HK-2 (cell line): ENCODE measurements around the gene PLPPR1.
A peak's percentile ranks its signal among the peaks of the same experiment; 100 is the strongest.
"Not testable (repeated sequence)": the region's sequence is repeated elsewhere in the genome, so short reads cannot be mapped to it uniquely, and the experiment has no call there.

Experiments used
- DNase-seq: peaks from one replicate; pipeline ENCODE4 v3.0.0-alpha.2; 2018; ENCODE audit not compliant: unreplicated experiment

Gene PLPPR1

DNA sequence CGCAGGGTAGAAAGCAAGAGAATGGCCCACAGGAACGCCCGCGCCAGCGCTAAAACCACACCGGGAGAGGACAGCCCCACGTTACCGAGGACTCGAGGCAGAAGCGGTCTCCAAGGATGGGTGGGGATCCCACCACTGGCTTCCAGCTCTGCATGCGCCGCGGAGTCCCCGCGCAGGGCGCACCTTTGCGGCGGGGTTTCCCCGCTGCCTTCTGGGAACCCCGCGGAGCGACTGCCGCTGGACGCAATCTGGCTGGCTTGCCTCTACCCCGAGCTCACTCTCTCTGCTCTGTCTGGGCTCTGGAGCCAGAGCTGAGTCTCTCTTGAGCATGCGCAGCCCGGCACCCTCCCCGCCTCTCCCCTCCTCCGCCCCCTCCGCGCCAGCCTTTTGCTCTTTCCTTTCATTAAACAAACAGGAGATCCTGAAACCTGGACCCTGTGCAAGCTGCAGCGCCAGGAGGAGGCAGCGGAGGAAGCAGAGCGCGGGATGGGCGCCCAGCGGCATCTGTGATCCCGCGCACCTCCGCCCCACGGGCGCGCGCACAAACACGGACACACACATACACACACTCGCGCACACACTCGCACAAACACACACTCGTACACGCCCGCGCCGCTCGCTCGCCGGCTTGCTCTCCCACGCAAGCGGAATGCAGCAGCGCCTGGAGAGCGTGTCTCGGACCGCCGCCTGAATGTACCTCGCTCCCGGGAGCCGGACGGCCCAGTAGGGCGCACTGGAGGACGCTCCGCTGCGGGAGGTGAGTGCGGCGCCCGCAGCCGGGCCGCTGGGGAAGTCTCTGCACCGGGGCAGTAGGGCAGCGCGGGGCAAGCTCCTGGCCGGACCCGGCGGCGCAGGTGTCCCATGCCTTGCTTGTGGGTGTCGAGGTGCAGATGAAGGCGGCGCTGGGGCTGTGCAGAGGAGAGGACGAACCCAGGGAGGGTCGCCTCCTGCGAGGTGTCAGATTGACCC, at the start of gene PLPPR1:
Gene PLPPR1 (plus strand): TSS at position 382 of the 969 bp plus-strand sequence.
- DNase-seq = peak; percentile 45

DNA sequence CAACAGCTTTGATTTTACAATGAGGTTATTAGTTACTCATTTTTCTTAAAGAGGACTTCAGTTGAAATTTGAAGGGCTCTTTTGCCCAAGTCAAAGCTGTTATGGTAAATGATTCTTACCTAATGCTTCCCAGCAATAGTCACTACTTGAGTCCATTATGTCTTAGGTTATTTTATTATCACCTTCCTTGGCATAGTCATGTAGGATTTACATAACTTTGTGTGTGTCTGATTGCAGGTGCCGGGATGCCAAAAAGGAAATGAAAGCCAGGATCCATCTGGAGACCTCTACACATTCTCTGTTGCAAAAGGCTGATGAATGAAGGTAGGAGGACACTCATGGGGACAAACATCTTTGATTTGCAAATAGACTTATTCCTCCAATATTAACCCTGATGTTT, 38.8 kb upstream of the PLPPR1 start:
- DNase-seq = no peak

DNA sequence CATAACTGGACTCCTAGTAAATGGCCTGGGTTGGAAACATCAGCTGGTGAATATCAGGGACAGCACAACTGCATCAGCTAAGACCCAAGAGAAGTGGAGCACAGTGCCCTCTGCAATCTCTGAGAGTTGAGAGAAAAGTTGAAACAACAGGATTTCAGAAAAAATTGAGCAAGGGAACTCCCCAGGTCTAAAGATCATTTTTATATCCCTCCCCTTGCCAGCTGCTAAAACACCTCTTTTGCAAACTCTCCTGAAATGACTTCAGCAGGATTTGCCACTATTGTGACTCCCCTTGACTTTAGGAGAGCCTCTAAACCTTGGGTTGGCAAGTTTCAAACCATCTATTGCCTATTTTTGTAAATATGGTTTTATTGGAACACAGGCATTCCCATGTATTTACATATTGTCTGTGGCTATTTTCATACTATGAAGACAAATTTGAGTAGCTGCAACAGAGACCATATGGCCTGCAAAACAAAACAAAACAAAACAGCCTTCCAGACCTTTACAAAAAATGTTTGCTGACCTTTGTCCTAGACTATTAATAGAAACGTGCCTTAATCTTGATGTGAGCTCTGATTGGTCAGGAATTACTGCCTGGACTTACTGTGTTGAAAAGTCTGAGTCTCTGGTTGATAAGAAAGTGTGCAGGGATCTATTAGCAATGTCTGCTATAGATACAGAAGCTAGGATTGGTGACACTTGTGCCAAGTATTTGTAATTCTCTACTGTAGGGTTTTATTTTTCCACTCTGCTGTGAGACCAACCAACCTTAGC, 37.7 kb upstream of the PLPPR1 start:
- no peak for DNase-seq

DNA sequence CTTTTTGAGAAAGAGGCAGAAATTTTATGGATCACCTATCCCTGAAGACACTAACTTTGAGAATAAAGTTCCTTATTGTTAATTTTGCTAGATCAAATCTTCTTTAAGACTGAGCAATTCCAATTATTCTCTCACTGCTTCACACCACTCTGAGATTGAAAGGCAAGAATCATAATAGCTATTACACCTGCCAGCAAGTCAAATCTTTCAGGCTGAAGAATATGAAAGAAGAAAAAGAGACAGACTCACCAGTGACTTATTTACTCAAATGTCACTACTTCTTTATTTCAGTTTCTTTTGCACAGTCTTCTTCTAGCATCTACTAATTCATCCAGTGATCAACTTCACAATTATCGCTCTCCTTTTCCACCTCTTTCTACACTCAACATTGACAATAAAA, 35.9 kb upstream of the PLPPR1 start:
- DNase-seq = no peak

DNA sequence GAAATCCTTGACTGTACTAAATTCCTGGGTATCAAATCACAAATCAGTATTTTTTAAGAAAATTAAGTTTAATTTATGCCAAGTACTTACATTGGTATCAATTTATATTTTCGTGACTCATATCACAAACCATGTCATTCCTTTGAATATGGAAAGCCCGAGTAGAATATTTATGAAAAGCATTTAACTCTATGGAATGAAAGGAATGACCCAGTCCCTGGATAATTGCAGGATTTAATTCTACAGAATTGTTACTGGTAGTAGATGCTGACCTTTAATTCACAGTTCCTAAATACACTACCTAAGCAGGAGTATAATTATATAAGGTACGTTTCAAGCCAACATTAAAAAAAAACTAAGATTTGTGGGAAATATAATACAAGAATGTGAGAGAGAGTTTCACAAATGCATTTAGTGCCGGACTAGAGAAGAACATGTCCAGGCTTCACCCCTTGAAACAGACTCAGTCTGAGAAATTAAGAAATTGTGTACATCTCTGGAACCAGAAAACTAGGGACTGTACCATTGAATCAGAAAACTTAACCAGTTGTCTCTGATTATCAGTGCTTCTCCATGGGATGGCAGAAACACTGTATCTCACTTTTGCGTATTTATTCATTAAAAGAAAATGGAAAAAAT, 28.5 kb upstream of the PLPPR1 start:
- no peak for DNase-seq

DNA sequence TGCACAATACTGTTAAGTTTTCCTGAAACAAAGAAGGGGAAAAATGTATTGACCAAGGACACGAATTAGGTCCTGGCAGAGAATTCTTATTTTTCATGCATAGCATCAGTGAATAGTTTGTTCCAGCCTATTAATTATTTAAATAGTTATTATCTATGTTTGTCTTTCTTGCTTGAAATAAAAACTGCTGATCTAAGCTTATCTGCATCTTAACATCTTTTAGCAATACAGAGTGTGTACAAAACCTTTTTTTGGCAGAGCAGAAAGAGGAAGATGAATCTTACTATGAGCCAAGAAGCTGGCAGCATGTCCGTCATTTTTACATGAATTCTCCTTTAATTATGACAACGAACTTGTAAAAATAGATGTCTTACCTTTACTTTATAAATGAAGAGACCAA, 23.3 kb upstream of the PLPPR1 start:
- no peak for DNase-seq

DNA sequence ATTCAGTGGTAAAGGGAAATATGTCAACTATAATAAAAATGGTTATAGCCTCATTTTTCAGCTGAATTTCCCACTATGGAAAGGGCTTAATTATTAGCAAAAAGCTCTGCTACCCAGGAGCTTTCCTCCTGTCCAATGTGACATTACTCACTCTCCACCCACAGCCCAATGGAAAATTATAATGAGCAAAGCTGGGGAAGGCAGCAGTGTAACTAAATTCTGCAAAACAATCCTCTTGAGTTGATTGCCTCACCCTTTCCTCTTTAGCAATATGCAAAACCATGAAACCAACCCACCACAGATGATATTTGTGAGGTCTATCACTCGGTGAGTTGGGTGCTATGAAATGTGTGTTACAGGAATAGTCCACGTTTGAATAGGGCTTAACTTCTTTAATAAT, 14.0 kb upstream of the PLPPR1 start:
- DNase-seq = no peak

DNA sequence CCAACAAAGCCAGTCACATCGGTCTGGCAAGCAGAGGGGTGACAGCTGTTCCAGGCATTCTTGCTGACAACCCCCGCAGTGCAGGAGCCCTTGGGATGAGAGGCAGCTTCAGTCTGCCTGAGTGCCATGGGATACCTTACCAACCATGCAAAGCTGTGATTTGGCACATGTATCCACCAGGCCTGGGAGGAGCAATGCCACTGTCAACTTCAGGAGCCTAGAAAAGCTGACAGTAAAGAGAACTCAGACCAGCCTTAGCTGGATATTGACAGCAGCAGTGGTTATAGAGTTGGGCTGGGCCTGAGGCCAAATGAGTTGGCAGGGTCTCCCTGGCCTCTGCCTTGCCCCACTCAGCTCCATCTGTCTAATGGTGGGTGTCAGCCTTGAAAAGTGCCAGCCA, 10.1 kb upstream of the PLPPR1 start:
- no peak for DNase-seq

DNA sequence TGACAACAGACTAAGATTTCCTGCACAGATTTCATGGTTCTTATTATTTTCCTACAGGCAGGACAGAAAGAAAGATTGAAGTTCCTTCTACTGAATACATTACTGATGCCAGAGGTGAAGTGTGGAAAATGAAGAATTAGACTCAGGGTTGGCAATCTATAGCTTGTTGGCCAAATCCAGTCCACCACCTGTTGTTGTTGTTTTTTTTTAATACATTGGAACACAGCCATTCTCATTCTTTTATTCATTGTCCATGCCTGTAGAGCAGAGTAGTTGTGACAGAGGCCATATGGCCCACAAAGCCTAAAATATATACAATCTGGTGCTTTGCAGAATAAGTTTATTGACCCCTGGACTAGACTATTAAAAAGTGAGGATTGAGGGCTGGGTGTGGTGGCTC, 5.8 kb upstream of the PLPPR1 start:
- DNase-seq = no peak

DNA sequence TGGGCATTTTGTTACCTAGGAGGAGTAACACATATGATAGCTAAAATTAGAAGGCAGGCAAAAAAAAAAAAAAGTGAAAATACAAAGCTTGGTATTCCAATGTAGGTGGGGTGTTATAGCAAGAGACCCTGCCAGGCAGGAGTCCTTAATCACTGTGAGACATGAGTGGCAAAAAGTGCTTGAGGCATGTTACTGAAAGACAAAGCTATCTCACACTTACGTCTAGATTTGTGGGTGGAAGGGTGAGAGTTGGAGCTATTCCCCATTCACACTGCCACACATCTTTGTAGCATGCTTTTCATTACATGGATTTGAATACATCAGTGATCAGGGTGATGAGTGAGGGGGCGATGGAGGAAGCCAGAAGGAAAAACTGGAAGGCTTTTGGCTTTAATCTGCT, 2.6 kb upstream of the PLPPR1 start:
- DNase-seq = no peak

DNA sequence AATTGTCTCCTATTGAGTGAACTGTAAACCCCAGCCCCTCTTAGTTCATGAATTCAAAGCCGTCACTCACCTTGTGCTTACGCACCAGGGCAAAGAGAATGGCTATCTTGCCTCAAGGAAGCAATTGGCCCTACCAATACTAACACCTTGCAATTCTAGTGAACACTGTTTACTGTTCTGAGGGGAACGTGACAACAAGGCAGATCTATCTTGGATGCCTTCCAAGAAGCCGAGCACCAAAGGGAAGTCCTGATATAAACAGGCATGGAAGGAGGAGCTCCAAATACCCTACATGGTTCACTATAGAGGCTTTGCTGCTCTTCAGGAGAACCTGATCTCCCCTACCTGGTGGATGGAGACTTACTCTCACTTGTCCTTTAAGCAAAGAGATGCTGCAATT, 1.7 kb upstream of the PLPPR1 start:
- DNase-seq = no peak

DNA sequence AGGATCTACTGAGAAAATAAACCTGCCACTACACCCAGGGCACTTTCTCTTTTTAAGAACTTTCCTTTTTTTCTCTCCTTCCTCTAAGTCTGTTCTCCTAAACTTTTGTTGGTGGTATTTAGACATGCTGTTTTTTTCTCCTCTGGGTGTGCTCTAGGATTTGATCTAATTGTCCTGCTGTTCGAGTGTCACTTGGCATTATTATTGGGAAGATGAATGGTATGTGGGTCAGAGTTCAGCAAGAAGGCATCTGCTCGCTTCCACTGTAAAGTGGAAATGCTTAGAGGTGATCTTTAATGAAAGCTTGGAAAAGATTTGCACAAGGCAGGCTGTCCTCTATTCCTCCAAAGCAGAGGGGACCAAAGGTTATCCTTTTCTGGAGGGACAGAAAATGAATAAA, 1.3 kb upstream of the PLPPR1 start:
- no peak for DNase-seq

DNA sequence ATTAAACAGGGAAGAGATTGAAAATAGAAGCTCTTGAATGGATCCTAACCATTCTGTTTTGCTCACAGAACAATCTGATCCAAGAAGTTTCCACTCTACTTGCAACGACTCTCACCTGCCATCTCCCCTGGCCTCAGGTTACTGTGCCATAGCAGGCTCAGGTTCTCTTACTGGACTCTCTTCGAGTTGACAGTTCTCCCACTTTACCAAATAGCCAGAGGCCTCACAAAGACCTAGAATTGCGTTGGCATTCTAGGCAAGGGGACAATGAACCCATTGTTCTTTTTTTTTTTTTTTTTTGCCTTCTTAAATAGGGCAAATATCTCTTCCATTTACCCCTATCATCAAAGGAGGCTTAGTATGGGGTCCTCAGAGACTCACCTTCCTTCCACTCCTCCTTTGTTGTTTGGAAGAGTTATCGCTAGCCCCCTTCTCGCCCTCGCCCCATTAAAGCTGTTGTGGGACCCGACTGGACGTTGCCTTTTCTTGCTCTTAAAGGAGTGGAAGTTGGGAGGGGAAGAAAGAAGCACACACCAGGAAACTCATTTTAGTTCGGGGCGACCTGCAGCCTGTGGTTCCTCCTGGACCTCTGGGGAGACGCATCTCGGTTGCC, 688 bp upstream of the PLPPR1 start:
- DNase-seq = no peak

DNA sequence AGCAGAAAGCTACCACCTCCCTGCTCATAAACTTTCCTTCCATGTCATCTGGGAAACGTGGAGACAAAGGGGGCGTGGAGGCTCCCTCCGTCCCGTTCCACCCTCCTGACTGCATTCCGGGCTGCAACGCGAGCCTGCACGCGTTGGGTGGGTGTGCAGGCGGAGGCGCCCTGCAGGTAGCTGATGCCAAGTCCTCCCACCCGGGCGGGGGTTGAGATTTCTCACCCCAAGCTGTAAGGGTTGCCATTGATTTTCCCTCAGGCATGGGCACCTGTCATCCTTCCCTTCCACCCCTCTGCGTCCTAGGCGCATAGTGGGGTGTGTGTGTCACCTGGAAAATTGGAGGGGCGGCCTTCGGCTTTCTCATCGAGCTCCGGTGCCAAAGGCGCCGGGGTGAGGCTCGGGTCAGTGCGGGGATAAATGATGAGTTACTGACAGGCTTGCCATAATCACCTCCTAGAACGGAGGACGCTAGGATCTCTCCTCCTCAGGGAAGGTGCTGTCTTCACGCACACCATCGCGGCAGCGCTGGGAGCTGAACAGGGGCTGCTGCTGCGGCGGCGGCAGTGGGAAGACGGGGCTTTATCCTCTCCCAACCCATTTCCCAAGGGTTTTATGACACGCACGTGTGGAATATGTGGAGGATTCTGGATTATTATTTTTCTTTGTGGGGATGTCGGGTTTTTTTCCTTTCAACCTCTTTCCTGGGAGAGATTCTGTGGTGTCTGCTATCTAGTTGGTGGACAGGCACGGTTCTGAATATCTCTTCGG, 973 bp downstream of the PLPPR1 start:
- no peak for DNase-seq

DNA sequence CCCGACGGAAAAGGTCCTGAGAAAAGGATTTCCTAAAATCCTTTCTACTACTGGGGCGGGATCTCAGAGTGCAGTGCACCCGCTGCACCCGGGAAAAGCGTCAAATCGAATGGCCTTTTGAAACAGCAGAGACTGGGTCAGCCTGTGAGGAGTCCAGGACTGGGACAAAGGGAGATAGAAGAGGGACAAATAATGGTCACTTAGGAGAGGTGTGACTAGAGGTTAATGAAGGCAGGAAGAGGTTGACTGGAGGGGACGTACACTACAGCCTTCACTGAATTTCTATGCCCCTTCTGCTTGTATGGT, 1.5 kb downstream of the PLPPR1 start:
- no peak for DNase-seq

DNA sequence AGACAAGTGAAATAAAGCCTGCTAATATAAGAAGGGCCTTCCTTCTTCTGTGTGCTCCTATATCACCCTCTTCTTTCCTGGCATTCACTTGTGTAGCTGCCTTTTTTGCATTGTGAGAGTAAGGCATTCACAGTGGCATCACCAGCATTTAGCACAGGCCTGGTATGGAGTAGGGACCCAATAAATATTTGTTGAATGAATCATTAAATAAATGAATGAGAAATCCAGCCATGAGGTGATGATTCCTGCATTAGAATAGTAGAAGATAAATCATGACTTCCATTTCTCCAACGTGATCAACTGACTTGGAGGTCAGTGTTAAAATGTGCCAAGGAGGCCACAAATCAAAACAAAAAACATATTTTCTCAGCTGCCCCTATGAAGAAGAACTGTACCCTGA, 3.9 kb downstream of the PLPPR1 start:
- DNase-seq = no peak

DNA sequence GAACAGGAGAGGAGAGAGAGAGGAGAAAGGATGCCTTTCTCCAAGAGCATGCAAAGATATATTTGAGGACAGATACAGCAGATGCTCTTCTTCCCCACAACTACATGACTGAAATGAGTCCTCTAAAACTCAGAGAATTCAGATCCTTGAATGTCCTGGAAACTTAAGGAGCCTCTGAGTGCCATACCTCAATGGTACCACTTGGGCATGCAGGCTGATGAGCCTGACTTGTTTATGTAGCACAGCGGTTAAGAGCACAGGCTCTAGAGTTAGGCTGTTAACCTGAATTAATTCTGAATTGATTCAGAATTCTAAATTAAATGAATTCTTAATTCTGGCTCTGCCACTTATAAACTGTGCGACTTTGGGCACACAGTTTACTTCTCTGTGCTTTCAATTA, 5.7 kb downstream of the PLPPR1 start:
- DNase-seq = no peak

DNA sequence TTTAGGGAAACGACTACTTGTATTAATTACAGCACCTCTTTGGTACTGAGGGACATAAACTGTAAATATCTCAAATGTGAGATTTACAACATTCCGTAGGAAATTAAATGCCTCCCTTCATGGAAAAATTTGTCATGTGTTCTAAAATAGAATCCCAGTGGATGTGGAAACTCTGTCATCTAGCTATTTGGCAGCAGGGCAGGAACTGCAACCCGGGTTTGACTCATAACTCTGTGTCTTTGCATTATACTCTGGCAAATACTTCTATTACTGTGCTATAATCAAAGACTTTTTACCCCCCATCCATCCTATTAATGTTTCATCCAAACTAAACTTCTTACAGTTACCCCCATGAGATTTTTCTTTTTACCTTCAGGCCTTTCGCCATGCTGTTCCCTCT, 6.6 kb downstream of the PLPPR1 start:
- DNase-seq = no peak

DNA sequence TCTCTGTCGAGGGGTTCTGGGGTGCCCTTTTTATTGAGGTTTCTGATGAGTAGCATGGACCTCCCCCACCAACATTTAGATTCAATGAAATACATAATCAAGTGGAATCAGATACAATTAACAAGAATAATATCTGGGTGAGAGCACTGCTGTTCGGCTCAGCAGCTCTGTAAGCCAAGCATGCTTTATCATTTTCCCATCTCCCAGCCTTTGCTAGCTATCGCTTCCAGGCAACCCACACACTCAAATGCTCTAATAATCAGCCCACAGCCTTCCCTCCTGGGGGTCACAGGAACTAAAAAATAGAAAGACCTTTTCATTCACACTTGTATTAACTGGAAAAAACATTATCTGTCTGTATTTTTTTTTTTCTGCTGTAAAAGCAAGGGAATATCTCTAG, 8.9 kb downstream of the PLPPR1 start:
- DNase-seq = no peak

DNA sequence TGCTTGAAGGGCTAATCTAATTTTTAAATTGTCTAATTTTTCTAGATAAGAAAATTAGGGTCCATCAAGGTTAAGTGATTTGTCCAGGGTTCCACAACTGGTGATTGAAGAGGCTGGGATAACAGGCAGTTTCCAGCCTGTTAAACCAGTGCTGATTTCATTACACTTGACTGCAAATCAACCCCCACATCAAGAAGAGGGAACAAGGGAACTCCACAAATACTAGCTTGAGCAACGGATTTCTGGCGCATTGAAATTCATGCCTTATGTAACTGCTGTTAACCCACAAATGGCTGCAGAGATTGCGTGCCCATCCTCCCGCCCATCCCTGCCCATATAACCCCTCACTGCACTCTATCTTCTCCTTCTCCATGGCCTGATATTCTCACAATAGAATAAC, 10.0 kb downstream of the PLPPR1 start:
- no peak for DNase-seq

DNA sequence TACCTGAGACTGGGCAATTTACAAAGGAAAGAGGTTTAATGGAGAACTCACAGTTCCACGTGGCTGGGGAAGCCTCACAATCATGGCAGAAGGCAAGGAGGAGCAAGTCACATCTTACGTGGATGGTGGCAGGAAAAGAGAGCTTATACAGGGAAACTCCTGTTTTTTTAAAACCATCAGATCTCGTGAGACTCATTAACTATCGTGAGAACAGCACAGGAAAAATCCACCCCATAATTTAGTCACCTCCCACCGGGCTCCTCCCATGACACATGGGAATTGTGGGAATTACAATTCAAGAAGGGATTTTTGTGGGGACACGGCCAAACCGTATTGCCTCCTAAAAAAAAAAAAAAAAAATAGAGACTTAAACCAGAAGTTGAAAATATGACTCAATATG, 11.1 kb downstream of the PLPPR1 start:
- DNase-seq = not testable (repeated sequence)
